B cell (primary cell): Measurements from ENCODE around the gene CAMTA1. TPM values are rescaled to one million over a fixed set of nuclear protein-coding genes. Genes with fewer than 3 reads are reported as not detected.

Experiments
- ATAC-seq: fragments of 200-7000 bp; cut with Tn5 transposase; one replicate; pipeline ENCODE4 v1.10.0; 2021; ENCODE audit warnings: low read depth, mild to moderate bottlenecking, moderate number of reproducible peaks, moderate library complexity
- CTCF ChIA-PET: fragments of 350-600 bp; sonication (Branson Sonifier 250); formaldehyde crosslinking; loops from one replicate; lab custom pipeline; 2021; ENCODE audit warnings: antibody characterized with exemption, inconsistent platforms; lab: Charles Lee
- POLR2A ChIA-PET: fragments of 350-600 bp; sonication (Branson Sonifier 250); formaldehyde crosslinking; loops from one replicate; lab custom pipeline; 2021; ENCODE audit warnings: antibody characterized with exemption; lab: Charles Lee
- DNase-seq: peaks from one replicate; pipeline ENCODE4 v3.0.0; 2013
- H2AFZ ChIP-seq: 2 replicates; pipeline ENCODE4 v1.6.1; 2012; ENCODE audit warnings: mild to moderate bottlenecking, low read depth, low read length; ENCODE audit not compliant: insufficient read depth, poor library complexity, severe bottlenecking
- H3K27ac ChIP-seq, 2 donors: 1 replicate in 1 of 2; 2 replicates in 1 of 2; pipeline ENCODE4 v1.5.1; 2012 to 2013; ENCODE audit warnings: low read length in 2 of 2, mild to moderate bottlenecking in 2 of 2, moderate library complexity in 1 of 2
- H3K27me3 ChIP-seq, 4 experiments: fragments of 200-600 bp in 1 of 4; sonication (generic) in 1 of 4; replicated peaks in 1 of 4; 1 replicate in 2 of 4; 2 replicates in 2 of 4; pipeline versions ENCODE4 v1.6.1 to v1.7.0; 2013 to 2016; ENCODE audit warnings: low read length in 3 of 4, mild to moderate bottlenecking in 2 of 4, mixed read lengths in 1 of 4, moderate library complexity in 1 of 4; ENCODE audit not compliant: insufficient read depth in 4 of 4, control insufficient read depth in 3 of 4; ENCODE audit errors: control extremely low read depth in 1 of 4
- H3K36me3 ChIP-seq, 2 experiments: replicated peaks in 1 of 2; 1 replicate in 1 of 2; 2 replicates in 1 of 2; pipeline versions ENCODE4 v1.6.1 to v1.7.1; 2013; ENCODE audit warnings: low read length in 1 of 2; ENCODE audit not compliant: insufficient read depth in 2 of 2, control insufficient read depth in 1 of 2; ENCODE audit errors: control extremely low read depth in 1 of 2, extremely low read depth in 1 of 2
- H3K4me1 ChIP-seq, 2 donors: fragments of 200-600 bp in 1 of 2; sonication (generic) in 1 of 2; 1 replicate in 1 of 2; 2 replicates in 1 of 2; pipeline versions ENCODE4 v1.5.1 to v1.6.1; 2013 to 2017; ENCODE audit warnings: low read length in 2 of 2; ENCODE audit not compliant: control insufficient read depth in 2 of 2, insufficient read depth in 2 of 2
- H3K4me2 ChIP-seq: replicated peaks from 2 replicates; pipeline ENCODE3; 2012; ENCODE audit warnings: mild to moderate bottlenecking, low read depth, low read length; ENCODE audit not compliant: poor library complexity, severe bottlenecking
- H3K4me3 ChIP-seq, 5 experiments: fragments of 200-600 bp in 1 of 5; sonication (generic) in 1 of 5; 1 replicate in 3 of 5; 2 replicates in 2 of 5; pipeline versions ENCODE4 v1.5.1 to v1.7.0; 2011 to 2016; ENCODE audit warnings: low read length in 4 of 5, mild to moderate bottlenecking in 4 of 5, low read depth in 2 of 5, control low read depth in 1 of 5, moderate library complexity in 1 of 5; ENCODE audit not compliant: insufficient read depth in 1 of 5; ENCODE audit errors: control extremely low read depth in 1 of 5, extremely low read depth in 1 of 5
- H3K79me2 ChIP-seq: fragments of 200-600 bp; sonication (generic); one replicate; pipeline ENCODE4 v1.6.0; 2016; ENCODE audit warnings: low read length; ENCODE audit not compliant: control insufficient read depth, insufficient read depth
- H3K9ac ChIP-seq: fragments of 200-600 bp; sonication (generic); 2 replicates; pipeline ENCODE4 v1.6.1; 2017; ENCODE audit warnings: mild to moderate bottlenecking, low read length, moderate library complexity
- H3K9me3 ChIP-seq, 3 donors: one replicate each; pipeline versions ENCODE4 v1.6.1 to v1.7.1; 2013; ENCODE audit warnings: low read length in 2 of 3; ENCODE audit not compliant: control insufficient read depth in 2 of 3, insufficient read depth in 1 of 3; ENCODE audit errors: control extremely low read depth in 1 of 3
- H4K20me1 ChIP-seq: 2 replicates; pipeline ENCODE4 v1.6.0; 2012; ENCODE audit warnings: mild to moderate bottlenecking, low read length; ENCODE audit not compliant: insufficient read depth, control insufficient read depth, poor library complexity, severe bottlenecking
- H3K27ac Mint-ChIP-seq: one replicate; pipeline ENCODE4 v1.8.0; 2021; ENCODE audit warnings: mixed read lengths
- H3K27me3 Mint-ChIP-seq: one replicate; pipeline ENCODE4 v1.8.0; 2021; ENCODE audit warnings: mixed read lengths
- H3K4me1 Mint-ChIP-seq: one replicate; pipeline ENCODE4 v1.8.0; 2021; ENCODE audit warnings: mixed read lengths
- H3K4me3 Mint-ChIP-seq: one replicate; pipeline ENCODE4 v1.8.0; 2021; ENCODE audit warnings: mixed read lengths
- H3K9me3 Mint-ChIP-seq: one replicate; pipeline ENCODE4 v1.8.0; 2022; ENCODE audit warnings: mixed read lengths; ENCODE audit not compliant: insufficient read depth
- EZH2 ChIP-seq: IDR thresholded peaks from 2 replicates; pipeline ENCODE4 v1.6.1; 2012; ENCODE audit warnings: borderline replicate concordance, low read depth, mild to moderate bottlenecking, moderate library complexity, low read length; ENCODE audit not compliant: insufficient read depth, poor library complexity, severe bottlenecking
- WGBS: methylation state at CpG from one replicate; pipeline ENCODE4 v1.1.5; 2013; ENCODE audit warnings: missing lambda C conversion rate; ENCODE audit not compliant: insufficient coverage; 5-methylcytosine and 5-hydroxymethylcytosine counted together
- intact Hi-C: fragments of 100-400 bp; cut with micrococcal nuclease; formaldehyde crosslinking; loops from one replicate; pipeline ENCODE4 v1.10.0; 2022
- polyA plus RNA-seq: library from polyadenylated mRNA; depleted of rRNA; stranded (reverse); fragments of >200 nt; gene quantifications from 2 replicates; pipeline ENCODE4 v1.2.3, GENCODE V29; 2012
- total RNA-seq, 2 donors: library from RNA; stranded (reverse); fragments of 120-200 nt in 1 of 2; gene quantifications; 1 replicate in 1 of 2; 2 replicates in 1 of 2; pipeline versions ENCODE4 v1.2.3 to v1.2.4, GENCODE V29; 2013 to 2022
- TF ChIP-seq, protein P1 (sequence below): fragments of 200-600 bp; IDR thresholded peaks from one replicate; pipeline ENCODE4 v1.8.0; 2022; ENCODE audit warnings: antibody characterized with exemption, mild to moderate bottlenecking

CAMTA1 gene
- total and polyA plus RNA-seq, 2 donors (not counting 1 experiment from before 2014, with no cell fraction given): 42.2 to 45.7 TPM

DNA sequence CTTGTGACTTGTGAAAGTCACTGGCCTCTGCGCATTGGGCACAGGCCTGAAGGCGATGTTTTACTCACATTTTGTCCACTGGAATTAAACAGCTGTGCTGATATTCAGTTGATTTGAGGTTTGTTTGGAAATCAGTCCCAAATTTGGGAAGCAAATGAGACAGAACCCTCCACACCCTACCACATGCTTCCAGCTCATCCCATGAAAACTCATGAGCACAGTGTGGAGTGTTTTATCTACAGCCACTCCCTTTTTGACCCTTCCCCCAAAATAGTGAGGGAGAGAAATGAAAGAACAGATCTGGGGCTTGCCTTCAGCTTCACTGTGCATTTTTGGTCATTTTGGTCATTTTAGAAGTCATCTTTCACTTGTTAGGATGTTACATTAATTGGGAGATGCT, 101.3 kb downstream of the CAMTA1 start:
- TF ChIP-seq EZH2: no peak
- TF ChIP-seq, protein P1, sequence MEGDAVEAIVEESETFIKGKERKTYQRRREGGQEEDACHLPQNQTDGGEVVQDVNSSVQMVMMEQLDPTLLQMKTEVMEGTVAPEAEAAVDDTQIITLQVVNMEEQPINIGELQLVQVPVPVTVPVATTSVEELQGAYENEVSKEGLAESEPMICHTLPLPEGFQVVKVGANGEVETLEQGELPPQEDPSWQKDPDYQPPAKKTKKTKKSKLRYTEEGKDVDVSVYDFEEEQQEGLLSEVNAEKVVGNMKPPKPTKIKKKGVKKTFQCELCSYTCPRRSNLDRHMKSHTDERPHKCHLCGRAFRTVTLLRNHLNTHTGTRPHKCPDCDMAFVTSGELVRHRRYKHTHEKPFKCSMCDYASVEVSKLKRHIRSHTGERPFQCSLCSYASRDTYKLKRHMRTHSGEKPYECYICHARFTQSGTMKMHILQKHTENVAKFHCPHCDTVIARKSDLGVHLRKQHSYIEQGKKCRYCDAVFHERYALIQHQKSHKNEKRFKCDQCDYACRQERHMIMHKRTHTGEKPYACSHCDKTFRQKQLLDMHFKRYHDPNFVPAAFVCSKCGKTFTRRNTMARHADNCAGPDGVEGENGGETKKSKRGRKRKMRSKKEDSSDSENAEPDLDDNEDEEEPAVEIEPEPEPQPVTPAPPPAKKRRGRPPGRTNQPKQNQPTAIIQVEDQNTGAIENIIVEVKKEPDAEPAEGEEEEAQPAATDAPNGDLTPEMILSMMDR: no peak
- Histone ChIP-seq H4K20me1 (no peaks in the 10 kb centered on the region), H3K36me3 (no peaks in the 10 kb centered on the region), H3K4me1 (no peaks in the 10 kb centered on the region), H3K27me3 (no peaks in the 10 kb centered on the region), H2AFZ (no peak overlapping the region), H3K27ac (no peak overlapping the region), H3K4me3 (no peak overlapping the region), H3K4me2 (no peak overlapping the region), H3K9ac (no peak overlapping the region), H3K79me2 (no peaks in the 10 kb centered on the region), H3K9me3 (no peaks in the 10 kb centered on the region)
- Mint-ChIP-seq H3K27me3 (no peaks in the 10 kb centered on the region), H3K27ac (no peak overlapping the region), H3K4me1 (peaks cover 2% of the 10 kb centered on the region), H3K4me3 (no peak overlapping the region), H3K9me3 (no peaks in the 10 kb centered on the region)
- DNase-seq: no peak
- ATAC-seq: no peak
- CTCF ChIA-PET: interaction anchor here (6.4 kb wide), 1 partner anchor 167 kb away, joined by 67 read pairs; no protein-coding TSS in a partner anchor
- intact Hi-C loops: no loop called here
- POLR2A ChIA-PET: no interaction called here
- no CpG with 5 or more reads among the region's 2 CpGs for WGBS

DNA sequence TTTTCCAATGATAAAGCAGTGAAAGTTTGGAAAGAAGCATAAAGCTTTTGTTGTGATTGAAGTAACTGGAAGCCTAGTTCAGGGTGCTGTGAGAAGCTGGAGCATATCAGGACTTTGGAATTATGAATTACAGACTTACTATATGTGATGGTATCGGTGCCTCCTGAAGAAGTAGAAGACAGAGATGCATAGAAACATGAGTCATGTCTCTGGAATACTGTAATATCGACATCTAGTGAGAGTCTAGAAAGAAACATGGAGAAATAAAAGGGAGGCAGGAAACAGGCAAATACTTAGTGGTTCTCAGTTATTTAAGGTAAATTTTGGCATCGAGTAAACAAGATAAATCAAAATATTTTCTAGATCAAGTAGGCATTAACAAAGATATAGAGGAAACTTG, 103.0 kb downstream of the CAMTA1 start:
- Histone ChIP-seq H3K4me1 (no peaks in the 10 kb centered on the region), H3K9ac (no peak overlapping the region), H3K4me3 (no peak overlapping the region), H3K9me3 (no peaks in the 10 kb centered on the region), H3K27ac (no peak overlapping the region), H3K27me3 (no peaks in the 10 kb centered on the region), H3K36me3 (no peaks in the 10 kb centered on the region), H3K79me2 (no peaks in the 10 kb centered on the region), H3K4me2 (no peak overlapping the region), H4K20me1 (no peaks in the 10 kb centered on the region), H2AFZ (no peak overlapping the region)
- no peak overlapping the region for H3K4me3 Mint-ChIP-seq
- ATAC-seq: no peak
- CTCF ChIA-PET: interaction anchor here (1.0 to 6.4 kb wide), 6 partner anchors 9 to 216 kb away, joined by 3 to 67 read pairs (median 3); no protein-coding TSS in a partner anchor
- no peak for DNase-seq
- no peaks in the 10 kb centered on the region for H3K27me3 Mint-ChIP-seq
- no peak overlapping the region for H3K27ac Mint-ChIP-seq
- POLR2A ChIA-PET: interaction anchor here (0.6 kb wide), 1 partner anchor 166 kb away, joined by 4 read pairs; no protein-coding TSS in a partner anchor
- intact Hi-C loops: no loop called here
- 100% methylated on average over 2 of the region's 3 CpGs for WGBS
- H3K9me3 Mint-ChIP-seq: no peaks in the 10 kb centered on the region
- TF ChIP-seq EZH2: no peak
- TF ChIP-seq, protein P1: no peak
- H3K4me1 Mint-ChIP-seq: peaks cover 2% of the 10 kb centered on the region
